Suprapubic skin (tissue), 4 donors: Measurements from ENCODE around the gene IARS2. TPM values are rescaled to one million over a fixed set of nuclear protein-coding genes. Genes with fewer than 3 reads are reported as not detected.
"Not testable (repeated sequence)": the region's sequence is repeated elsewhere in the genome, so short reads cannot be mapped to it uniquely, and the experiment has no call there.

ENCODE experiments used
- DNase-seq, 2 donors: peaks; one replicate each; pipeline ENCODE4 v3.0.0-alpha.2; 2019; ENCODE audit warnings: low spot score in 2 of 2
- H3K27ac ChIP-seq: fragments of 200-600 bp; sonication (generic); one replicate; pipeline ENCODE4 v1.5.1; 2019
- H3K27me3 ChIP-seq: fragments of 200-600 bp; sonication (generic); one replicate; pipeline ENCODE4 v1.5.1; 2019
- H3K36me3 ChIP-seq: fragments of 200-600 bp; sonication (generic); one replicate; pipeline ENCODE4 v1.5.1; 2019
- H3K4me1 ChIP-seq: fragments of 200-600 bp; sonication (generic); one replicate; pipeline ENCODE4 v1.5.1; 2019
- H3K4me3 ChIP-seq: fragments of 200-600 bp; sonication (generic); one replicate; pipeline ENCODE4 v1.5.1; 2019; ENCODE audit warnings: mild to moderate bottlenecking
- H3K9me3 ChIP-seq: fragments of 200-600 bp; sonication (generic); one replicate; pipeline ENCODE4 v1.5.1; 2019
- EP300 ChIP-seq: sonication (generic); formaldehyde crosslinking; IDR thresholded peaks from one replicate; pipeline ENCODE4 v1.6.1; 2017; ENCODE audit warnings: antibody characterized with exemption
- POLR2A ChIP-seq, 2 donors: fragments of 450-650 bp; IDR thresholded peaks; one replicate each; pipeline ENCODE4 v1.6.1; 2017; ENCODE audit warnings: antibody characterized with exemption in 2 of 2, mild to moderate bottlenecking in 2 of 2, moderate library complexity in 2 of 2
- POLR2AphosphoS5 ChIP-seq, 3 donors: sonication (generic); formaldehyde crosslinking; IDR thresholded peaks; one replicate each; pipeline ENCODE4 v1.6.1; 2017; ENCODE audit warnings: antibody characterized with exemption in 3 of 3
- WGBS: methylation state at CpG from one replicate; pipeline ENCODE4 v1.1.5; 2018; 5-methylcytosine and 5-hydroxymethylcytosine counted together
- total RNA-seq, 4 donors: library from RNA; depleted of rRNA; stranded (reverse); fragments of >200 nt; gene quantifications; one replicate each; pipeline ENCODE4 v1.1.0, GENCODE V29; 2016
- TF ChIP-seq, protein P1 (sequence below), 2 donors: fragments of 200-600 bp in 1 of 2; fragments of 450-650 bp in 1 of 2; sonication (generic) in 1 of 2; IDR thresholded peaks; one replicate each; pipeline ENCODE4 v1.5.1; 2016 to 2019; ENCODE audit warnings: antibody characterized with exemption in 2 of 2, mild to moderate bottlenecking in 1 of 2, moderate library complexity in 1 of 2

The IARS2 gene
- total RNA-seq, 4 donors from 2014 or later: 49.7 to 73.3 (median 64.6) TPM

DNA sequence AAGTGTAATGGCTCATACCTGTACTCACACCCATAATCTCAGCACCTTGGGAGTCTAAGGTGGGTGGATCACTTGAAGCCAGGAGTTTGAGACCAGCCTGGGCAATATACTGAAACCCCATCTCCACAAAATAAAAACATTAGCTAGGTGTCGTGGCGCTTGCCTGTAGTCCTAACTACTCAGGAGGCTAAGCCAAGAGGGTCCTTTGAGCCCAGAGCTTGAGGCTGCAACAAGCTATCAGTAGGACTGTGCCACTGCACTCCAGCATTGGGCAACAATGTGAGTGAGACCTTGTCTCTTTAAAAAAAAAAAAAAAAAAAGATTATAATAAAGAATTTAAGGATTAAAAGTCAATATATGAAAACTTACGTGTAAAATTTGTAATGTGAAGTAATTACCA, 16.0 kb upstream of the IARS2 start:
- no peaks in the 10 kb centered on the region for H3K9me3 ChIP-seq
- TF ChIP-seq EP300 (no peak), POLR2A (IDR thresholded peaks at IDR 0.05) (no peak)
- no peak for DNase-seq
- no peak overlapping the region for H3K27ac ChIP-seq
- H3K27me3 ChIP-seq: no peaks in the 10 kb centered on the region
- H3K4me3 ChIP-seq: no peak overlapping the region
- WGBS: 95% methylated on average over 3 of the region's 3 CpGs
- no peaks in the 10 kb centered on the region for H3K4me1 ChIP-seq
- H3K36me3 ChIP-seq: peaks cover 28% of the 10 kb centered on the region

DNA sequence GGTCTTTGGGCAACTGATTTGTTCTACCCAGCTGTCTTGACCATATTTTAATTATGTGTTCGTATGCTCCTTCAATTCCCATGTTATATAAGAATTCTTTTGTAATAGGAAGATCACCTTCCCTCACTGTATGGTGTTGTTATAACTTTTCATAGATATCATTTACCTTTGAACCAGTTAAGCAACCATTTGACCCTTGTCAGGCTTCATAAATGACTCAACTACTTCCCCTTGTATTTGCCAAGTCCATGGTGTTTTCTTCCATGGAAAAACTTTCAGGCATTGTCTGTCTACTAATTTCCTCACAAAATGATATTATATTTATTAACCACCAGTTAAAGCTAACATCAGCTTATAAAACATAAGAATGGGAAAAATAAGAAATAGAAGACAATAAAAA, 9.5 kb upstream of the IARS2 start:
- Histone ChIP-seq H3K27ac (no peak overlapping the region), H3K9me3 (no peaks in the 10 kb centered on the region), H3K27me3 (no peaks in the 10 kb centered on the region), H3K36me3 (no peaks in the 10 kb centered on the region), H3K4me3 (no peak overlapping the region), H3K4me1 (no peaks in the 10 kb centered on the region)
- WGBS: 92% methylated on average over 1 of the region's 1 CpG
- DNase-seq: no peak
- TF ChIP-seq, protein P1, sequence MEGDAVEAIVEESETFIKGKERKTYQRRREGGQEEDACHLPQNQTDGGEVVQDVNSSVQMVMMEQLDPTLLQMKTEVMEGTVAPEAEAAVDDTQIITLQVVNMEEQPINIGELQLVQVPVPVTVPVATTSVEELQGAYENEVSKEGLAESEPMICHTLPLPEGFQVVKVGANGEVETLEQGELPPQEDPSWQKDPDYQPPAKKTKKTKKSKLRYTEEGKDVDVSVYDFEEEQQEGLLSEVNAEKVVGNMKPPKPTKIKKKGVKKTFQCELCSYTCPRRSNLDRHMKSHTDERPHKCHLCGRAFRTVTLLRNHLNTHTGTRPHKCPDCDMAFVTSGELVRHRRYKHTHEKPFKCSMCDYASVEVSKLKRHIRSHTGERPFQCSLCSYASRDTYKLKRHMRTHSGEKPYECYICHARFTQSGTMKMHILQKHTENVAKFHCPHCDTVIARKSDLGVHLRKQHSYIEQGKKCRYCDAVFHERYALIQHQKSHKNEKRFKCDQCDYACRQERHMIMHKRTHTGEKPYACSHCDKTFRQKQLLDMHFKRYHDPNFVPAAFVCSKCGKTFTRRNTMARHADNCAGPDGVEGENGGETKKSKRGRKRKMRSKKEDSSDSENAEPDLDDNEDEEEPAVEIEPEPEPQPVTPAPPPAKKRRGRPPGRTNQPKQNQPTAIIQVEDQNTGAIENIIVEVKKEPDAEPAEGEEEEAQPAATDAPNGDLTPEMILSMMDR (IDR thresholded peaks at IDR 0.05): no peak
- no peak for TF ChIP-seq EP300
- no peak for TF ChIP-seq POLR2A (IDR thresholded peaks at IDR 0.05)
- no peak for TF ChIP-seq POLR2AphosphoS5 (IDR thresholded peaks at IDR 0.05)

DNA sequence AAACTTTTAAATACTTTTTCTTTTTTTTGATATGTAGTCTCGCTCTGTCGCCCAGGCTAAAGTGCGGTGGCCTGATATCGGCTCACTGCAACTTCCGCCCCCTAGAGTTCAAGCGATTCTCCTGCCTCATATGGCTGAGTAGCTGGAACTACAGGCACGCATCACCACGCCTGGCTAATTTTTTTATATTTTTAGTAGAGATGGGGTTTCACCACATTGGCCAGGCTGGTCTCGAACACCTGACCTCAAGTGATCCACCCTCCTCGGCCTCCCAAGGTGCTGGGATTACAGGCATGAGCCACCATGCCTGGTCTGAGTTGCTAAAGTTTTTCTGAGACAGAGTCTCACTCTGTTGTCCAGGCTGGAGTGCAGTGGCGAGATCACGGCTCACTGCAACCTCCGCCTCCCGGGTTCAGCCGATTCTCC, 7.7 kb upstream of the IARS2 start:
- H3K9me3 ChIP-seq, DNase-seq, H3K4me3 ChIP-seq, H3K27ac ChIP-seq, H3K36me3 ChIP-seq, H3K27me3 ChIP-seq, H3K4me1 ChIP-seq: not testable (repeated sequence)
- 94% methylated on average over 15 of the region's 15 CpGs for WGBS

DNA sequence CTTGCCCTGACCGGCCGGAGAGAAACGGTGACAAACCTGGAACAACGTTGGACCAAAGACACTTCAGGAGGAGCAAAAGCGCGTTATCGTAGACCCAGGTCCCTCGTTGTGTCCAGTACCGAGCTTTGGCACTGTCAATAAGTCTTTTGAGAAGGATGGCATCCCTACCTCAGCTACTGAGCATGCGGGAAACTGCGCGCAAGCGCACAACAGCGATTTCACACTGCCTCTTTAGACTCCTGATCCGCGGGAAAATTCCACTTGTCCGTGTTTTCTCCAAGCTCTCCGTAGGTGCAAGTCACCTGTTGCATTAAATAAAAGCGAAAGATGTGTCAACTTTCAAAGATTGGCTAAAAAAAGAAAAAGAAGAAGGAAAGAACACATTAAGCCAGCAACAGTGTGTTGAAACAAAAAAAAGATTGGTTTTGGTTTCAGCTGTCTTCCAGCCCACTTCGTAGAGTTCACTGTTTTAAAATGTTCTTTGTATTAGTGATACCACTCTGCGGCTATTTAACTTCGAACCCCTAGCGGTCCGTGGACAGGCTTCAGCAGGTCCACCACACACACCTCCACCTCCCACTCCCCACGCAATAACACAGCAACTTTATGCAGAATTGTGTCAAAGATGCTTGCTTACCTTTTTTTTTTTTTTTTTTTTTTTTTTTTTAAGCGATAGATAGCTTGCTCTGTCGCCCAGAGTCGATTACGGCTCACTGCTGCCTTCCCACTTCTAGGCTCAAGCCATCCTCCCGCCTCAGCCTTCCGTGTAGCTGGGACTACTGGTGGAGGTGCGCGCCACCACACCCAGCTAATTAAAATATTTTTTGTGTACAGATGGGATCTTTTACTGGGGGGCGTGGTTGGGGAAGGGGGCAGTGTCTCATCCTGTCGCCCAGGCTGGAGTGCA, 4.0 kb upstream of the IARS2 start, which contains the start of gene BPNT1:
TSS of gene BPNT1 (minus strand) at position 139 of the 907 bp plus-strand sequence. CDS start 9,942 bp downstream, outside the sequence.
- peak; percentile 93 to 94 for DNase-seq

DNA sequence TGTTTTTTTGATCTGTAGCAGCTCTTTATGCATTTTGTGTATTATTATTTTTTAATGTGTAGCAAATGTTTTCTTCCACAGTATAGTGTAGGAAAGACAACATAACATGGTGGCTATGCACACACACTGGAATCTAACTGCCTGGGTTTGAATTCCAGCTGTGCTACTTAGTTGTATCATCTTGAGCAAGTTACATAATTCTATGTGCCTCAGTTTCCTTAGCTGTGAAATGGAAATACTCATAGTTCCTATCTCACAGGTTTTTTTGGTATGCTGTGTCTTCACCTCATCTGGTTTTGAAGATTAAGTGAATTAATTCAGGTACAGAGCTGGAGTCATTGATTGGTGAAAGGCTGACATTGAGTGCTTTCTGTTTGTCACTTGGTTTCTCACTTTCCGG, 1.2 kb upstream of the IARS2 start:
- Histone ChIP-seq H3K4me3 (no peak overlapping the region), H3K4me1 (peaks cover 19% of the 10 kb centered on the region), H3K27ac (no peak overlapping the region), H3K27me3 (no peaks in the 10 kb centered on the region), H3K9me3 (no peaks in the 10 kb centered on the region), H3K36me3 (peaks cover 10% of the 10 kb centered on the region)
- TF ChIP-seq POLR2AphosphoS5 (IDR thresholded peaks at IDR 0.05) (no peak), EP300 (no peak), POLR2A (IDR thresholded peaks at IDR 0.05) (no peak)
- TF ChIP-seq, protein P1 (IDR thresholded peaks at IDR 0.05): no peak
- DNase-seq: no peak
- 95% methylated on average over 1 of the region's 1 CpG for WGBS

More for the DNA sequence above, 4.0 kb upstream of the IARS2 start, which contains the start of gene BPNT1:
- Histone ChIP-seq H3K9me3 (no peaks in the 10 kb centered on the region), H3K36me3 (no peaks in the 10 kb centered on the region), H3K27me3 (no peaks in the 10 kb centered on the region), H3K27ac (peak within 1 kb of the TSS; percentile 45), H3K4me1 (peaks cover 11% of the 10 kb centered on the region), H3K4me3 (peak within 1 kb of the TSS; percentile 65)
- 3% methylated on average over 35 of the region's 35 CpGs for WGBS
- TF ChIP-seq EP300: no peak
- TF ChIP-seq POLR2AphosphoS5 (IDR thresholded peaks at IDR 0.05): peak in 1 of 3 donors; percentile 19

DNA sequence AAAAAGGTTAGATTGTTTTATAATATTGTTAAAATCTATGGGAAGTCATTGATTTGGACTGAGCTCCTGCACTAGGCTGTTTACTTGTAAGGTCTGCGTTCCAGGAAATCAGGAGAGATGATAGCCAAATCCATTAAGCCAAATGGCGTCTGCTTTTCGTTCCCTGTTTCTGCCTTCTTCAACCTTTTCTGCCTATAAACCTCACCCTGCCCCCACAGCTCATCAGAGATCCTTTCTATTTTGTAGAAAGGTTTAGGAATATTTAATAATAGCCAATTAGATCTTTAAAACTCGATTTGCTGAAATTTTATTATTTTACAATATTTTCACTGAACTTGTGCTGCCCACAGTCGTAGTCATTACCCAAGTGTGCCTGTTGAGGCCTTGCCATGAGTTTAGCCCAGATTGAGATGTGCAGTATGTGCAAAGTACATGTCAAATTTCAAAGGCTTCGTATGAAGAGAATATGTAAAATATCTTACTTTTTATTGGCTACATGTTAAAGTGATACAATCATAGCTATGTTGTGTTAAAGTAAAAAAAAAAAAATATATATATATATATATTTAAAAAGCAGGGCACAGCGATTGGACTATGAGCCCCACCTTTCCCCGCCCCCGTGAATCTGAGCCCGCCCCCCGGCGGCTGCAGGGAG, 444 bp upstream of the IARS2 start:
- DNase-seq: no peak
- Histone ChIP-seq H3K36me3 (peaks cover 18% of the 10 kb centered on the region), H3K4me1 (peaks cover 19% of the 10 kb centered on the region), H3K4me3 (peak overlapping the region; percentile 79), H3K9me3 (no peaks in the 10 kb centered on the region), H3K27ac (peak overlapping the region; percentile 84), H3K27me3 (no peaks in the 10 kb centered on the region)
- TF ChIP-seq POLR2AphosphoS5 (IDR thresholded peaks at IDR 0.05) (no peak), POLR2A (IDR thresholded peaks at IDR 0.05) (no peak), EP300 (no peak)
- TF ChIP-seq, protein P1 (IDR thresholded peaks at IDR 0.05): no peak
- WGBS: 22% methylated on average over 12 of the region's 12 CpGs
